OCI-LY1 (cell line): Measurements from ENCODE around the gene NHLRC3.
A peak's percentile ranks its signal among the peaks of the same experiment; 100 is the strongest.

Source experiments
- H2AFZ ChIP-seq: fragments of 200-600 bp; sonication (generic), shearing (Covaris generic); 2 replicates; pipeline ENCODE4 v1.6.0; 2014; ENCODE audit warnings: antibody characterized with exemption, mild to moderate bottlenecking, low read length
- H3F3A ChIP-seq: fragments of 200-600 bp; sonication (generic), shearing (Covaris generic); 2 replicates; pipeline ENCODE4 v1.6.0; 2014; ENCODE audit warnings: mild to moderate bottlenecking, antibody characterized with exemption, low read length, moderate library complexity; ENCODE audit not compliant: insufficient read depth
- H3K27ac ChIP-seq: fragments of 200-600 bp; sonication (generic); 2 replicates; pipeline ENCODE4 v1.5.1; 2014; ENCODE audit warnings: low read length, mixed run types, mild to moderate bottlenecking, low read depth; ENCODE audit not compliant: poor library complexity, severe bottlenecking
- H3K27me3 ChIP-seq: fragments of 200-600 bp; sonication (generic); 2 replicates; pipeline ENCODE4 v1.6.0; 2014; ENCODE audit warnings: antibody characterized with exemption, mild to moderate bottlenecking, low read length, moderate library complexity; ENCODE audit not compliant: insufficient read depth
- H3K36me3 ChIP-seq: fragments of 200-600 bp; sonication (generic); 2 replicates; pipeline ENCODE4 v1.6.1; 2014; ENCODE audit warnings: mild to moderate bottlenecking, antibody characterized with exemption, low read length, moderate library complexity, mixed read lengths; ENCODE audit not compliant: insufficient read depth
- H3K4me1 ChIP-seq: fragments of 200-600 bp; sonication (generic); 2 replicates; pipeline ENCODE4 v1.5.1; 2014; ENCODE audit warnings: mild to moderate bottlenecking, low read length, moderate library complexity; ENCODE audit not compliant: insufficient read depth, severe bottlenecking
- H3K4me2 ChIP-seq: fragments of 200-600 bp; sonication (generic), shearing (Covaris generic); 2 replicates; pipeline ENCODE4 v1.6.1; 2014; ENCODE audit warnings: low read length
- H3K4me3 ChIP-seq: fragments of 200-600 bp; sonication (generic); 2 replicates; pipeline ENCODE4 v1.5.1; 2014; ENCODE audit warnings: low read length, low read depth, mild to moderate bottlenecking, mixed read lengths; ENCODE audit not compliant: poor library complexity, severe bottlenecking
- H3K79me2 ChIP-seq: fragments of 200-600 bp; shearing (Covaris generic); 2 replicates; pipeline ENCODE4 v1.6.1; 2016; ENCODE audit warnings: mixed run types, low read length, mixed read lengths; ENCODE audit not compliant: insufficient read depth
- H3K9ac ChIP-seq: fragments of 200-600 bp; sonication (generic), shearing (Covaris generic); 2 replicates; pipeline ENCODE4 v1.6.1; 2014; ENCODE audit warnings: mild to moderate bottlenecking, low read length, mixed read lengths
- H3K9me2 ChIP-seq: fragments of 200-600 bp; sonication (generic), shearing (Covaris generic); 2 replicates; pipeline ENCODE4 v1.6.1; 2014; ENCODE audit warnings: low read depth, mild to moderate bottlenecking, low read length, mixed read lengths
- H3K9me3 ChIP-seq: fragments of 200-600 bp; shearing (Covaris generic); 2 replicates; pipeline ENCODE4 v1.6.1; 2014; ENCODE audit warnings: low read length, mixed read lengths
- H4K20me1 ChIP-seq: fragments of 200-600 bp; sonication (generic), shearing (Covaris generic); 2 replicates; pipeline ENCODE4 v1.6.0; 2016; ENCODE audit warnings: mild to moderate bottlenecking, low read length; ENCODE audit not compliant: insufficient read depth
- CTCF ChIP-seq: fragments of 200-600 bp; sonication (generic), shearing (Covaris generic); IDR thresholded peaks from 2 replicates; pipeline ENCODE4 v1.5.1; 2017; ENCODE audit warnings: mild to moderate bottlenecking, antibody characterized with exemption, low read length, moderate library complexity, mixed read lengths
- EZH2 ChIP-seq: fragments of 200-600 bp; sonication (generic), shearing (Covaris generic); IDR thresholded peaks from 2 replicates; pipeline ENCODE4 v1.8.0; 2017; ENCODE audit warnings: borderline replicate concordance, mixed run types, mild to moderate bottlenecking, antibody characterized with exemption, low read length, moderate library complexity, mixed read lengths

NHLRC3 gene

GRCh38 chr13:39032150-39032549, 6.1 kb upstream of the NHLRC3 start:
- Histone ChIP-seq H3K4me2 (no peak overlapping the region), H3F3A (no peaks in the 10 kb centered on the region), H3K4me1 (peaks cover 23% of the 10 kb centered on the region), H3K4me3 (no peak overlapping the region), H3K9me3 (no peaks in the 10 kb centered on the region), H3K79me2 (peaks cover 49% of the 10 kb centered on the region), H4K20me1 (no peaks in the 10 kb centered on the region), H3K27me3 (no peaks in the 10 kb centered on the region), H3K27ac (no peak overlapping the region), H3K9me2 (no peaks in the 10 kb centered on the region), H2AFZ (no peak overlapping the region), H3K36me3 (peaks cover 32% of the 10 kb centered on the region), H3K9ac (no peak overlapping the region)
- no peak for TF ChIP-seq CTCF
- no peak for TF ChIP-seq EZH2

- Histone ChIP-seq H3K36me3 (peaks cover 14% of the 10 kb centered on the region; the same call in 1 of the 2 replicates), H3K9me3 (no peaks in the 10 kb centered on the region), H4K20me1 (no peaks in the 10 kb centered on the region), H3K4me3 (no peak overlapping the region), H3K4me1 (peaks cover 30% of the 10 kb centered on the region), H3K4me2 (peak overlapping the region; percentile 99), H3K27ac (no peak overlapping the region), H3F3A (no peaks in the 10 kb centered on the region), H3K27me3 (no peaks in the 10 kb centered on the region), H3K9ac (no peak overlapping the region), H3K9me2 (no peaks in the 10 kb centered on the region), H2AFZ (no peak overlapping the region), H3K79me2 (peaks cover 52% of the 10 kb centered on the region)
- TF ChIP-seq EZH2 (no peak), CTCF (no peak)
Measured at GRCh38 chr13:39034085-39034484, 4.2 kb upstream of the NHLRC3 start.

GRCh38 chr13:39035204-39035603, 3.1 kb upstream of the NHLRC3 start:
- no peaks in the 10 kb centered on the region for H4K20me1 ChIP-seq

GRCh38 chr13:39035799-39036198, 2.5 kb upstream of the NHLRC3 start:
- Histone ChIP-seq H3F3A (no peaks in the 10 kb centered on the region), H3K27ac (peak overlapping the region; percentile 68), H3K36me3 (peaks cover 6% of the 10 kb centered on the region; the same call in 1 of the 2 replicates), H3K9ac (peak overlapping the region; percentile 79), H3K4me2 (peak overlapping the region; percentile 99), H4K20me1 (no peaks in the 10 kb centered on the region), H2AFZ (peak overlapping the region; percentile 93), H3K79me2 (peaks cover 52% of the 10 kb centered on the region), H3K4me1 (peaks cover 34% of the 10 kb centered on the region), H3K4me3 (peak overlapping the region; percentile 96), H3K9me3 (no peaks in the 10 kb centered on the region), H3K9me2 (no peaks in the 10 kb centered on the region), H3K27me3 (no peaks in the 10 kb centered on the region)
- TF ChIP-seq EZH2, result no peak
- no peak for TF ChIP-seq CTCF

More at GRCh38 chr13:39035204-39035603, 3.1 kb upstream of the NHLRC3 start:
- H3K4me1 ChIP-seq, result peaks cover 34% of the 10 kb centered on the region
- peak overlapping the region; percentile 96 for H3K4me3 ChIP-seq
- H3K79me2 ChIP-seq, result peaks cover 52% of the 10 kb centered on the region
- H3K27me3 ChIP-seq, result no peaks in the 10 kb centered on the region
- H3K27ac ChIP-seq, result peak overlapping the region; percentile 68
- H2AFZ ChIP-seq, result no peak overlapping the region
- peaks cover 9% of the 10 kb centered on the region; the same call in 1 of the 2 replicates for H3K36me3 ChIP-seq
- peak overlapping the region; percentile 79 for H3K9ac ChIP-seq
- no peaks in the 10 kb centered on the region for H3K9me3 ChIP-seq
- no peak for TF ChIP-seq EZH2
- no peaks in the 10 kb centered on the region for H3F3A ChIP-seq
- peak overlapping the region; percentile 99 for H3K4me2 ChIP-seq
- no peaks in the 10 kb centered on the region for H3K9me2 ChIP-seq
